Heart right ventricle (tissue), 16 donors: ENCODE measurements around the gene LARGE1. TPM values are rescaled to one million over a fixed set of nuclear protein-coding genes. Genes with fewer than 3 reads are reported as not detected.

Source experiments
- ATAC-seq, 8 donors: fragments of 200-7000 bp; cut with Tn5 transposase; one replicate each; pipeline ENCODE4 v1.9.1; 2020; ENCODE audit warnings: mild to moderate bottlenecking in 8 of 8, moderate library complexity in 8 of 8, moderate number of reproducible peaks in 1 of 8
- DNase-seq, 2 donors: peaks; one replicate each; pipeline ENCODE4 v3.0.0-alpha.2; 2020
- H3K27ac ChIP-seq, 10 donors: fragments of 200-600 bp; sonication (generic) in 2 of 10; one replicate each; pipeline versions ENCODE4 v1.5.0 to v1.8.0; 2020 to 2022; ENCODE audit warnings: mild to moderate bottlenecking in 3 of 10
- H3K27me3 ChIP-seq, 7 donors: fragments of 200-600 bp; one replicate each; pipeline ENCODE4 v1.8.0; 2021 to 2022; ENCODE audit warnings: mild to moderate bottlenecking in 2 of 7
- H3K36me3 ChIP-seq, 9 donors: fragments of 200-600 bp; sonication (generic) in 1 of 9; one replicate each; pipeline versions ENCODE4 v1.5.0 to v1.8.0; 2020 to 2022; ENCODE audit warnings: mild to moderate bottlenecking in 2 of 9
- H3K4me1 ChIP-seq, 9 donors: fragments of 200-600 bp; sonication (generic) in 1 of 9; one replicate each; pipeline versions ENCODE4 v1.5.0 to v1.8.0; 2020 to 2022; ENCODE audit warnings: mild to moderate bottlenecking in 4 of 9
- H3K4me3 ChIP-seq, 10 donors: fragments of 200-600 bp; sonication (generic) in 2 of 10; one replicate each; pipeline versions ENCODE4 v1.5.0 to v1.8.0; 2020 to 2022; ENCODE audit warnings: mild to moderate bottlenecking in 7 of 10, moderate library complexity in 2 of 10
- H3K9me3 ChIP-seq, 11 donors: fragments of 200-600 bp in 10 of 11; sonication (generic) in 2 of 11; one replicate each; pipeline versions ENCODE4 v1.5.0 to v1.8.0; 2013 to 2022; ENCODE audit warnings: mild to moderate bottlenecking in 2 of 11, control low read depth in 1 of 11, moderate library complexity in 1 of 11
- WGBS, 2 donors: extraction: QIAGEN DNeasy Blood & Tissue Kit; methylation state at CpG; one replicate each; pipeline ENCODE4 v1.1.7; 2013; ENCODE audit warnings: inconsistent platforms in 1 of 2; 5-methylcytosine and 5-hydroxymethylcytosine counted together
- intact Hi-C, 10 donors: fragments of 100-400 bp; cut with DNase I; formaldehyde crosslinking; loops; one replicate each; pipeline versions ENCODE4 v1.11.1 to v1.14.2; 2022
- polyA plus RNA-seq, 2 donors: library from polyadenylated mRNA; stranded (reverse); fragments of 200-250 nt; gene quantifications; one replicate each; pipeline ENCODE4 v1.2.3, GENCODE V29; 2013
- total RNA-seq, 10 donors: library from RNA; stranded (reverse); fragmentation: NEBNext Ultra II Directional in 3 of 10; extraction: Animal tissue kit (Norgen Biotek cat#: 25700) in 3 of 10; gene quantifications; one replicate each; pipeline versions ENCODE4 v1.2.1 to v1.2.4, GENCODE V29; 2021 to 2023
- TF ChIP-seq, protein P1 (sequence below), 9 donors: fragments of 200-600 bp; sonication (generic) in 2 of 9; IDR thresholded peaks; one replicate each; pipeline versions ENCODE4 v1.5.0 to v1.8.0; 2021 to 2022; ENCODE audit warnings: antibody characterized with exemption in 9 of 9, mild to moderate bottlenecking in 5 of 9, moderate library complexity in 1 of 9
- donor health status: Arrhythmogenic right ventricular cardiomyopathy.
- donor health status: ischemic (EF 13 %, LVEDD 7.1; RV severe dilation, severe dysfunction).
- donor health status: healthy with polysubstance abuse.
- donor health status: DM: no; HTN: yes; CAD: no.
- donor health status: DM: no; HTN: no; CAD: no.
- donor health status: ischemic (EF 25% LVEDD 6.9; RV normal size, moderate dysfunction).
- donor health status: ischemic (EF 25% LVEDD 5.7; RV mildly dilated, moderate dysfunction).
- donor health status: healthy.
- donor health status: DM: yes; HTN: yes; CAD: no.
- donor health status: Ischemic cardiomyopathy.
- donor health status: ischemic (EF 35%, LVEDD 5.7; RV mildly dilated, moderate dysfunction).
- donor health status: nonischemic (EF 11% LVEDD 7.7; RV severe dilation, severe dysfunction).
- donor health status: DM: yes; HTN: yes; CAD: no.
- donor health status: PGD.
- donor health status: ischemic (EF 29% LVEDD 5.4; RV normal size, mild dysfunction).
- donor health status: nonischemic (EF 23%, LVEDD 6.1; RV moderate dilation, normal function).

LARGE1 gene
- total and polyA plus RNA-seq, 12 donors = 33.7 to 184 (median 144) TPM

DNA sequence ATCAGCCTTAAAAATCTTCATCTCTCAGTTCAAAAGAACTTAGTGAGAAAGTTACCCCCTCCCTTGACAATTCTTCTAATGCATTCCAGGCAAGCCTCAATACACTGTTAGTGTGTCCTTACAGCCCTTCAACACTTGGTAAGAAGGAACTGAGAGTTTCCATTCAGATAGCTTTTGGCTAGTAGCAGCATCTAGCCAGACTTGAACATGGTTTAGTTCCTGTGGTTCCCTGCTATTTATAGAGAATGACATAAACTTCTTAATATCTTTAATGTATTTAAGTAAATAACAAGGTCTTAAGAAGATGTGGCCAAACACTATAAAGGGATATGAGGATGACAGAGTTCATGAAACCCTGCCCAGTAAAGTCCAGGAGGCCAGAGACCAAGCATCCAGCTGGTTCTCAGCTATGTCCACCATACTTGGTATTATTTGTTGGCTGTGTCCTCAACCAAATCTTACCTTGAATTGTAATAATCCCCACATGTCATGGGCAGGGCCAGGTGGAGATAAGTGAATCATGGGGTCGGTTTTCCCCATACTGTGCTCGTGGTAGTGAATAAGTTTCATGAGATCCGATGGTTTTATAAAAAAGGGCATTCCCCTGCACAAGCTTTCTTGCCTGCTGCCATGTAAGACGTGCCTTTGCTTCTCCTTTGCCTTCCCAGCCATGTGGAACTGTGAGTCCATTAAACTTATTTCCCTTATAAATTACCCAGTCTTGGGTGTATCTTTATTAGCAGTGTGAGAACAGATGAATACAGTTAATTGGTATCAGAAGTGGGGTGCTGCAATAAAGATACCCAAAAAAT is 132.4 kb downstream of the LARGE1 start:
- ATAC-seq (peak in 1 of 8 donors; percentile 37), DNase-seq (no peak)
- 86 to 97% methylated on average over 4 of the region's 4 CpGs for WGBS, 2 donors
- Histone ChIP-seq H3K27ac (no peak overlapping the region), H3K9me3 (peaks cover 0 to 25% (median 14%) of the 10 kb centered on the region in 11 donors), H3K27me3 (no peaks in the 10 kb centered on the region), H3K4me3 (no peak overlapping the region), H3K4me1 (peaks cover 0 to 45% (median 17%) of the 10 kb centered on the region in 9 donors), H3K36me3 (no peaks in the 10 kb centered on the region)
- intact Hi-C loops = no loop called here
- TF ChIP-seq, protein P1, sequence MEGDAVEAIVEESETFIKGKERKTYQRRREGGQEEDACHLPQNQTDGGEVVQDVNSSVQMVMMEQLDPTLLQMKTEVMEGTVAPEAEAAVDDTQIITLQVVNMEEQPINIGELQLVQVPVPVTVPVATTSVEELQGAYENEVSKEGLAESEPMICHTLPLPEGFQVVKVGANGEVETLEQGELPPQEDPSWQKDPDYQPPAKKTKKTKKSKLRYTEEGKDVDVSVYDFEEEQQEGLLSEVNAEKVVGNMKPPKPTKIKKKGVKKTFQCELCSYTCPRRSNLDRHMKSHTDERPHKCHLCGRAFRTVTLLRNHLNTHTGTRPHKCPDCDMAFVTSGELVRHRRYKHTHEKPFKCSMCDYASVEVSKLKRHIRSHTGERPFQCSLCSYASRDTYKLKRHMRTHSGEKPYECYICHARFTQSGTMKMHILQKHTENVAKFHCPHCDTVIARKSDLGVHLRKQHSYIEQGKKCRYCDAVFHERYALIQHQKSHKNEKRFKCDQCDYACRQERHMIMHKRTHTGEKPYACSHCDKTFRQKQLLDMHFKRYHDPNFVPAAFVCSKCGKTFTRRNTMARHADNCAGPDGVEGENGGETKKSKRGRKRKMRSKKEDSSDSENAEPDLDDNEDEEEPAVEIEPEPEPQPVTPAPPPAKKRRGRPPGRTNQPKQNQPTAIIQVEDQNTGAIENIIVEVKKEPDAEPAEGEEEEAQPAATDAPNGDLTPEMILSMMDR (IDR thresholded peaks at IDR 0.05) = no peak

DNA sequence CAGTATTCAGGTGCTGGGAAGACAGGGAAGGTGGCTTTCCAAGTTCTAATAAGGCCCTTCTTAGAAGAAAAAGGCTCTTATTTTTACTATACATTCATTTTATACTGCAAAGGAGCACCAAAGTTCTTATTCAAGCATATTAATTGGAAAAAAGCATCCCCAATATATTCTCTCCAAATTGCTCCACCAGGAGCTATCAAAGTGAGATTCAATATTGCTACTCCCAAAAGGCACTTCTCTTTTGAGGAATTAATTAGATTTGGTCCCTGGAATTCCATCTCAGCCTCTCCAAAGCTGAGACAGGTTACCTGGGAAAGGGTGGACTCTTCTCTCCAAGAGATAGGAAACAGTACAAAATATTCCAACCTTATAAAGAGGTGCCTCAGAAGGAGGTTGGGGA is 134.1 kb downstream of the LARGE1 start:
- H3K27ac ChIP-seq = peak overlapping the region in 6 of 10 donors; percentile 12 to 48 (median 39)
- ATAC-seq (no peak), DNase-seq (no peak)
- no peaks in the 10 kb centered on the region for H3K36me3 ChIP-seq
- H3K9me3 ChIP-seq = peaks cover 0 to 25% (median 14%) of the 10 kb centered on the region in 11 donors
- intact Hi-C loops = no loop called here
- H3K27me3 ChIP-seq = no peaks in the 10 kb centered on the region
- TF ChIP-seq, protein P1 (IDR thresholded peaks at IDR 0.05) = no peak
- no peak overlapping the region for H3K4me3 ChIP-seq
- peaks cover 0 to 42% (median 19%) of the 10 kb centered on the region in 9 donors for H3K4me1 ChIP-seq

DNA sequence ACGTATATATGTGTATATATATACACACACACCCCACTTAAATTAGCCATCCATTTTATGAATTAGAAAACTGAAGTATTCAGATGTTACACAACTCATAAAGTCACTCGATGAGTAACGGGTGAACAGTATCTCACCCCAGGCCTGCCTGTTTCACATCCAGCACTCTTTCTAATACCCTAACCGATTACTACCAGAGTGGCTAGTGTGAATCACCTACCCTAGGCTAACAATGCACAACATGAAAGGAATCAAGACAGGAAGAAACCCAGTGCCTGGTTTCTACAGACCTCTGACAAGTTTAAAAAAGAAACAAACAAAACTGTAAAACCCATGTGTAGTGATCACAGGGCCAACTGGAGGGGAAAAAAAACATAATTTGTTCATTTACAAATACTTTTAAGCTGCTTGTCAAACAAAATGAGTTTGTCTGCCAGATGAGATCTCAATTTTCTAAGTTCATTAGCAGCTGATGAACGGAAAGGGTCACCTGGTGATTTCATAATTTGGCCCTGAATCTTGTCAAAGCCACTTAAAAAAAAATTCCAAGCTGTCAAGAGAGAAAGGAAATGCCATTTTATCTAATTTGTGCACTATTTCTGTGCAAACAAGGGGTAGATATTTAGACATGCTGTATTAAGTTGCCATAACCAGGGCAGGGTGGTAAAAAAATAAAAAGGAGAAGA is 134.8 kb downstream of the LARGE1 start:
- H3K4me1 ChIP-seq = peaks cover 0 to 46% (median 26%) of the 10 kb centered on the region in 9 donors
- peak overlapping the region in 8 of 10 donors; percentile 6 to 52 (median 39) for H3K27ac ChIP-seq
- peak in 1 of 8 donors; percentile 66 for ATAC-seq
- DNase-seq = no peak
- no peaks in the 10 kb centered on the region for H3K36me3 ChIP-seq
- intact Hi-C loops = no loop called here
- 52 to 58% methylated on average over 5 of the region's 5 CpGs for WGBS, 2 donors
- peaks cover 0 to 25% (median 14%) of the 10 kb centered on the region in 11 donors for H3K9me3 ChIP-seq
- H3K27me3 ChIP-seq = no peaks in the 10 kb centered on the region
- TF ChIP-seq, protein P1 (IDR thresholded peaks at IDR 0.05) = no peak
- no peak overlapping the region for H3K4me3 ChIP-seq

DNA sequence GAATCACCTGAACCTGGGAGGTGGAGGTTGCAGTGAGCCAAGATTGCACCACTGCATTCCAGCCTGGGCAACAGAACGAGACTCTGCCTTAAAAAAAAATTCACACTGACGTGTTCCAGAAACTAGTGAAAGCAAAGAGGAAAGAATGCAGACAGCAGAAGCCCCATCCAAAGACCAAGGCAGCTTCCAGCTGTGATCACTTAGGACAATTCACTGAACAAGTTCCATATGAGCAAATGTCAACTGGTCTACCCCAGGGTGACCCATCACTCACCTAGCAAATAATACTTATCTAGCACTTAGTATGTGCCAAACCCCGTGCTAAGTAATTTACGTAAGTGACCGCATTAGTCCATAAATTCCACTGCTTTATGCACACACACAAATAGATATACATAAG is 138.9 kb downstream of the LARGE1 start:
- Histone ChIP-seq H3K4me1 (peaks cover 0 to 62% (median 39%) of the 10 kb centered on the region in 9 donors), H3K36me3 (no peaks in the 10 kb centered on the region), H3K9me3 (no peaks in the 10 kb centered on the region), H3K27ac (peak overlapping the region; percentile 28 to 83 (median 72)), H3K4me3 (no peak overlapping the region), H3K27me3 (no peaks in the 10 kb centered on the region)
- 25 to 45% methylated on average over 5 of the region's 5 CpGs for WGBS, 2 donors
- DNase-seq (peak in 1 of 2 donors; percentile 26), ATAC-seq (peak; percentile 50 to 94 (median 87))
- intact Hi-C loops = no loop called here
- TF ChIP-seq, protein P1 (IDR thresholded peaks at IDR 0.05) = no peak
